HG02973 (cell line): ENCODE data around the gene TUBB3.
"Not testable (repeated sequence)": the region's sequence is repeated elsewhere in the genome, so short reads cannot be mapped to it uniquely, and the experiment has no call there.

Source experiments
- ATAC-seq: cut with Tn5 transposase; IDR thresholded peaks from one replicate; pipeline ENCODE4 v1.9.1; 2021; ENCODE audit warnings: moderate library complexity; ENCODE audit not compliant: unreplicated experiment

The TUBB3 gene

DNA sequence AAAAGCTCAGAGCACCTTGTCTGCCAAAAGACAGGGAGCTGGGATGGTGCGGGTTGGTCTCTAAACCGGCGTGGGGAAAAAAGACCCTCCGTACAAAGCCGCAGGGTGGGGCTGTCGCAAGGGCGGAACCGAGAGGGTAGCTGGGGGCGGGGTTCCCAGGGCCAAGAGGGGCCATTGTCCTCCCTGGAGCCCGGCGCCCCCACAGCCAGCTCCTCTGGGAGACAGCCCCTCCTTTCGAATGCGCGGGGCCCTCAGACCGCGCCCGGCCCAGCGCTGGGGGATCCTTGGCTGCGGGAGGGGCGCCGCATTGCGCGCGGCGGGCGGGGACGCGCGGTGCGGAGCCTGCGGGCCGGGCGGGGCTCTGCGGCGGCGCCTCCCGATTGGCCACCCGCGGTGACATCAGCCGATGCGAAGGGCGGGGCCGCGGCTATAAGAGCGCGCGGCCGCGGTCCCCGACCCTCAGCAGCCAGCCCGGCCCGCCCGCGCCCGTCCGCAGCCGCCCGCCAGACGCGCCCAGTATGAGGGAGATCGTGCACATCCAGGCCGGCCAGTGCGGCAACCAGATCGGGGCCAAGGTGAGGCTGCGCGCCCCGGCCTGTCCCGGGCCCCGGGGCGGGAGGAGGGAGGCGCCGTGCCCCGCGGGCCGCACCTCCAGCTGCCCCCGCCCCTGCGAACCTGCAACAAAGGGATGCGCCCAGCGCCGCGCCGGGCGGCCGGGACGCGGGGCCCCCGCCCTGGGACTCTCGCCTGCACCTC, at the start of gene TUBB3:
Gene TUBB3, plus strand, starts transcription at position 459 of the 756 bp plus-strand sequence. Its CDS starts 60 bp downstream, at position 519.
- no peak for ATAC-seq

DNA sequence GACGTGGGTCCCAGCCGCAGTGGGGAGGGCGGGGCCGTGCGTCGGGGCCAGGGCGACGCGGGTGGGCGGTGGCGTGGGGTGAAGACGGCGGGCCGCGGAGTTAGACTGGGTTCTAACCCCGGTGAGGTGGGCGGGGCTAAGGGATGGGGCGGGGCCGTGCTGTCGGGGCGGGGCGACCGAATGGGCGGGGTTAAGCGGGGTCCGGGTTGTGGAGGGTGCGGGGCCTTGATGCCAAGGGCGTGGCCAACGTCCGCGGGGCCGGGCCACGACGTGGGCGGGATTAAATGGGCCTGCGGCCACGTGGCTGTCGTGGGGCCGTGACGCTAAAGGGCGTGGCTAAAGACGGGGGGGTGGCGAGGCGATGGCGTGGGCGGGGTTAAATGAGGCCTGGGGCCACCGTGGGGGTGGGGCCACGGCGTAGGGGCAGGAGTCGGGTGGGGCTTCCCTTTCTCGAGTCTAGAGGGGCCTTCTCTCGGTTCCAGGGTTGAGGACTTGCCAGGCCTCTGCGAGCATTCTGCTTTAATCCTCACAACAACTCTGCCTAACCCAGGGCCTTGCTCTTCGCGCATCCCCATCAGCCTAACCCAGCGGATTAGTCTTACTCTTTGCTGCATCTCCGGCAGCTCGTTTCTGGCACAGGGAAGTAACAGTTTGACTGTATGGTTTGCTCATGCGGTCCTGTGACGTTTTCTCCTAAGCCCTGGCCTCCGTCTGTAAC, 49.0 kb upstream of the TUBB3 start:
- peak; percentile 68 for ATAC-seq

DNA sequence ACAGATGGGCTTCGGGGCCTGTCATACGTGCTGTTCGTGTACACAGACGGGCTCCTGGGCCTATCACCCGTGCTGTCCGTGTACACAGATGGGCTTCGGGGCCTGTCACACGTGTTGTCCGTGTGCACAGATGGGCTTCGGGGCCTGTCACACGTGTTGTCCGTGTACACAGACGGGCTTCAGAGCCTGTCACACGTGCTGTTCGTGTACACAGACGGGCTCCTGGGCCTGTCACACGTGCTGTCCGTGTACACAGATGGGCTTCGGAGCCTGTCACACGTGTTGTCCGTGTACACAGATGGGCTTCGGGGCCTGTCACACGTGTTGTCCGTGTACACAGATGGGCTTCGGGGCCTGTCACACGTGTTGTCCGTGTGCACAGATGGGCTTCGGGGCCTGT, 44.0 kb upstream of the TUBB3 start:
- ATAC-seq = not testable (repeated sequence)

DNA sequence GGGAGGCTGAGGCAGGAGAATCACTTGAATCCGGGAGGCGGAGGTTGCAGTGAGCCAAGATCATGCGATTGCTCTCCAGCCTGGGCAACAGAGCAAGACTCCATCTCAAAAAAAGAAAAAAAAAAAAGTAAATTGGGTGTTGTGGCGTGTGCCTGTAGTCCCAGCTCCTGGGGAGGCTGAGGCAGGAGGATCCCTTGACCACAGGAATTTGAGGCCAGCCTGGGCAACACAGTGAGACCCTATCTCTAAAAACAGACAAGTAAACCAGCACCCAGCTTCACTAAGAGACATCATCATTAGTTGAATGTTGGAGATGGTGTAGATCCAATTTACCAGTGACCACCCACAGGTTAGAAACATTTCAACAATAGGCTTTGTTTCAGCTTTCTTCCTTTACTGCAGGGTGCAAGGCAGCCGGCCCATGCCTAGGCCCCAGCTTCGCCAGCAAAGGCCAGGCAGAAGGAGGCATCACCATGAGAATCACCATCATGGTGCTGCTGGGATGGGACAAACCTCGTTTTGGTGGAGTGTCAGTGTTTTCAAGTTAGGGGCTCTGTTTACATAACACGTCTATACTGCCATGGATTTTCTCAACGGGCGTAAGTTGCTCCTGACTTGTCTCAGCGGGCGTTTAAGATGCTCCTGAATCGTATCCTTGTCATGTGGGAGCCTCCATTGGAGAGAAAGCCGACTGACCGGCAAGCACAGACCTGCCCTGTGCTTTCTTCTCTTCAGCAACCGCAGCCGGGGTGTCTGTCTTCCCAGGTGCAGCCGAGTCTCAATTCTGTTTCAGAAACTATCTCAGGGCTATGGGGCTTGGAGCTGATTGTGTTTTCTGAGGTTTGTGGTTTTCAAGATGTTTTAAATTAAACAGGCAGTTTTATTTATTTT, 42.4 kb upstream of the TUBB3 start:
- ATAC-seq = no peak

DNA sequence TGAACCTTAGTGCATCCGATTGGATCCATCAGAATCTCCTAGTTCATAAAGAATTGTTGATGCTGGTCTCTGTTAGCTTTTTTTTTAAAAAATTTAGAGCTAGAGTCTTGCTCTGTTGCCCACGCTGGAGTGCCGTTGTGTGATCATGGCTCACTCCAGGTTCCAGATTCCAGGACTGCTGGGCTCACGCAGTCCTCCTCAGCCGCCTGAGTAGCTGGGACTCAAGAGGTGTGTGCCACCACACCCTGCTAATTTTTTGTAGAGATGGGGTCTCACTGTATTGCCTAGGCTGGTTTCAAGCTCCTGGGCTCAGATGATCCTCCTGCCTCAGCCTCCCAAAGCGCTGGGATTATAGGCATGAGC, 41.8 kb upstream of the TUBB3 start:
- no peak for ATAC-seq

DNA sequence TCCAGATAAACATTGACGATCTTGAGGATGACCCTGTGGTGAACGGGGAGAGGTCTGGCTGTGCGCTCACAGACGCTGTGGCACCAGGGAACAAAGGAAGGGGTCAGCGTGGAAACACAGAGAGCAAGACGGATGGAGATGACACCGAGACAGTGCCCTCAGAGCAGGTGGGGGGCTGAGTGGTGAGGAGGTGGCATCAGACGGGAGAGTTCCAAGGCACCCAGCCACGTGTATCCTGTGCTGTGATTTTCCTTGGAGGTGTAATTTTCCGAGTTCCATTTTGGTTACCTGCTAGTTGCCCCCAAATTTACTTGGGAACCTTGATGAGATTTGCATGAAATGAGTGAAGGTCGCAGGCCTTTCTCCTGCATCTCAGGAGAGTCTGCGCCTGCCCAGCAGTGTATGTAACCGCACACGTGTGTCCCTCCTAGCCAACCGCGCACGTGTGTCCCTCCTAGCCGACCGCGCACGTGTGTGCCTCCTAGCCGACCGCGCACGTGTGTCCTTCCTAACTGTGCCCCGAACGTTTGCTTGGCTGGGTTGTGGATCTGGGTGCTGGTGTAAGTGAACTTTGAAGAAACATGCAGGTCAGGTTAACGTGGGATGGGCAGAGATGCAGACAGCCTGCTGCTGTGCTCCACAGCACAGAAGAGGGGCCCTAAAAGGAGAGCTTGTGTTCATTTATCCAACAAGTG, 39.6 kb upstream of the TUBB3 start:
- ATAC-seq = no peak

DNA sequence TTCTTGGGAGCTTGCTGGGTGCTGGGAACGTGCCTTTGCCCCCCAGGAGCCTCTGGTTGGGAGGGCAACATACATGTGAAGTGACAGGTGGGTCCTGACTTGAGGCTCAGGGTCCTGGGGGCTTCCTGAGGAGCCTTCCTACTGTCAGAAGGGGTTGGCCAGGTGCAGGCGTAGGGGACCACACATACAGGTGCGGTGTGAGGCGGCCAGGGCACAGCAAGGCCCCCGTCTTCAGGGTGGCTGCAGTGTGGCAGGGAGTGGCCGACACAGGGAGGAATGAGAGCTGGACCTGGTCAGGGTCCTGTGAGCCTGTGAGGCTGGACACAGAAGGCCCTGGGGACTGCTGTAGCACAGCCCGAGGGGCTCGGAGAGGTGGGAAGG, 39.1 kb upstream of the TUBB3 start:
- ATAC-seq = no peak

DNA sequence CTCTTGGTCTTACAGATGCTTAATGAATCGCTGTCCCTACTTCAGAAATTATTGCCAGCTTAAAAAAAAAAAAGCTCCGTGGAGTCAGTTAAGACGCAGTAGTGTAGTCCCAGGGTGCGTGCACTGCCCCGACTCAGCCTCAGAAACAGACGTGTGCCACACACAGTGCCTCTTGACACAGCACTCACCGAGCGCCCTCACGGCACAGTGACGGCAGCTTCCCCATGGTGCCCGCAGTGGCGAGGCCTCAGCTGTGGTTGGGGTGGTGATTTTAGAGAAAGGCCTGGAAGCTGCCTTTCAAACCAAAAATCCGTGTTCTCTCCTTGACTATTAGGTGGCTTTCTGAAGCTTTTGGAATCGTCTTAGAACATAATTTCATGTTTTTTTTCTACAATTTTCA, 35.9 kb upstream of the TUBB3 start:
- ATAC-seq = no peak

DNA sequence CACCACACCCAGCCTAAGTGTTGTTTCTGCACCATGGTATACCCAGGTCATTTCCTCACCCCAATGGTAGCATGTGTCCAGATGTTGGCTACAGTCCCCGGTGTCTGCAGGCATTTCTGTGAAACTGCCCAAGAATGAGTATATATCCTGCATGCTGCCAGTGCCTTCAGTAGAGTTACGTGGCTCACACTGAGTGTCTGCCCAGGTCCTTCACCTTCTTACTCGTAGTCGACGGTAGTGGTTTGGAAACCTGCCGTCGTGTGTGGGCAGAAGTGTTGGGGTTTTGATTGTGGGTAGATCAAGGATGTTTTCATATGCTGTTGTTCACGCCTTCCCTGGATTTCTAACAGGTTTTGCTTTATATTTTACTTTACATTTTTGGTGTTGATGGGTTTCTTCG, 32.9 kb upstream of the TUBB3 start:
- ATAC-seq = no peak

DNA sequence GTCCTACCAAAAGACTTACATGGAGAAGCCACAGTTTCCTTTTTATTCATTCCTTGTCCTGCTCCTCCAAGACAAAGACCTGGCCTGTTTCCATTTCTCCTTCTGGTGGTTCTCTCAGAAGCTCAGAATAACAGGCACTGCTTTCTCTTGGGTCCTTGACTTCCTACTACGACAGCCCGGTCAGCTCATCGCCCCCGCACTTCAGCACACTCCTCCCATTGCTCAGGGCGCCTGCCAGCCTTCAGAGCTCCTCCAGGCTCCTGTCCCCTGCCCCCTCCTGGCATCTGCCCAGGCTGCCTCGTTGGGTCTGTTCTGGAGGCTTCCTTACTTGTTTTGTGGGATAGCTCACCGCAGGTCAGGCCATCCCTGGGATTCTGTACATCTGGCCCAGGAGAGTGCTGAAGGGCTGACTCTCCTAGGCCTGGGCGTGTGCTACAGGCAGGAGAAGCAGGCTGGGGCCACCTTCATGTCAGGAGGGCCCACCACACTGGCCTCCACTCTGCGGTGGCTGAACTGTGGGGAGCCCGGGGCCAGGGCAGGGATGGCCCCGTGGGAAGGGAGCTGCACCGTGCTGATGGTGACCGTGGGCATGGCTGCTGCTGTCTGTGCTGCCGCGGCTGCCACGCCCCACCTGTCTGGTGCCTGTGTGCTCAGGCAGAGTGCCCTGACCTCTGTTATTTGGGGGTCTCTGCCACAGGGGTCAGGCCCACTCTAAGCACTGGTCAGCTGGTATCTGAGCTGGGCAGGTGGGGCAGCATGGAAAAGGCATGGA, 32.1 kb upstream of the TUBB3 start:
- ATAC-seq = no peak

DNA sequence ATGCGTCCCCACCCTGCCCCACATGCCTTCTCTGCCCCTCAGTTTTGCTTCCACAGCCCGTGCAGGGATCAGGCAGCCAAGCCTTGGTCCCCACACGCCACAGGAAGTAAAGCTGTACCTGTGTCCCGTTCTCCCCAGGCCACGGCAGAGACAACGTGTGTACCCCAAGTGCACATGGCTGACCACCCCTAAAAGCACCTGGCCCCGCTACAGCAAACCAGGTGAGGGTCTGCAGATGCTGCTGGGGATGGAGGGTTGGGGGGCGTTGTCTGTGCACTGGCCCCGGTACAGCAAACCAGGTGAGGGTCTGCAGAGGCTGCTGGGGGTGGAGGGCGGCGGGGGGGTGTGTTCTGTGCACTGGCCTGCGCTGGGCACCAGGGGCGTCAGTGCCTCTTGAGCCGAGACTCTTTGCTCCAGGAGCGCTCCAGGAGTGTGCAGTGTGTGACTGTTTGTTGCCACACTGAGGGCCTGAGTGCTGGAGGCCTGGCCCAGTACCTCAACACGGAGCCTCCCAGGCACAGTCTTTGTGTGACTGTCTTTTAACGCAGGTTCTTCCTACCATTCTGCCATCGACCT, 31.0 kb upstream of the TUBB3 start:
- ATAC-seq = no peak

DNA sequence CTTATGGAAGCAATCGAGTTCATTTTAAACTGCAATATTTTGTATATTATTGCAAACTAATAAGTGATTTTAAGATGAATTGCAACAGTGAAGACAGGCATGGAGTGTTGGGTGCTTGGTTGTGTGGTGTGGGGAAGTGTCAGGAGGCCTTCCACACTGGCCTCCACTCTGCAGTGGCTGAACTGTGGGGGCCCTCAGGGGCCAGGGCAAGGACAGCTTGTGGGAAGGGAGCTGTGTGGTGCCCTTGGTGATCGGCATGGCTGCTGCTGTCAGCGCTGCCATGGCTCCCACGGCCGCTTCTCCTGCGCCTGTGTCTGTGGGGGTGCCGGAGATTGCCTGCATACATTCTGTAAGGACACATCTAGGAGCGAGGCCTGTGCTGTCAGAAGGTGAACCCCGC, 30.5 kb upstream of the TUBB3 start:
- no peak for ATAC-seq

DNA sequence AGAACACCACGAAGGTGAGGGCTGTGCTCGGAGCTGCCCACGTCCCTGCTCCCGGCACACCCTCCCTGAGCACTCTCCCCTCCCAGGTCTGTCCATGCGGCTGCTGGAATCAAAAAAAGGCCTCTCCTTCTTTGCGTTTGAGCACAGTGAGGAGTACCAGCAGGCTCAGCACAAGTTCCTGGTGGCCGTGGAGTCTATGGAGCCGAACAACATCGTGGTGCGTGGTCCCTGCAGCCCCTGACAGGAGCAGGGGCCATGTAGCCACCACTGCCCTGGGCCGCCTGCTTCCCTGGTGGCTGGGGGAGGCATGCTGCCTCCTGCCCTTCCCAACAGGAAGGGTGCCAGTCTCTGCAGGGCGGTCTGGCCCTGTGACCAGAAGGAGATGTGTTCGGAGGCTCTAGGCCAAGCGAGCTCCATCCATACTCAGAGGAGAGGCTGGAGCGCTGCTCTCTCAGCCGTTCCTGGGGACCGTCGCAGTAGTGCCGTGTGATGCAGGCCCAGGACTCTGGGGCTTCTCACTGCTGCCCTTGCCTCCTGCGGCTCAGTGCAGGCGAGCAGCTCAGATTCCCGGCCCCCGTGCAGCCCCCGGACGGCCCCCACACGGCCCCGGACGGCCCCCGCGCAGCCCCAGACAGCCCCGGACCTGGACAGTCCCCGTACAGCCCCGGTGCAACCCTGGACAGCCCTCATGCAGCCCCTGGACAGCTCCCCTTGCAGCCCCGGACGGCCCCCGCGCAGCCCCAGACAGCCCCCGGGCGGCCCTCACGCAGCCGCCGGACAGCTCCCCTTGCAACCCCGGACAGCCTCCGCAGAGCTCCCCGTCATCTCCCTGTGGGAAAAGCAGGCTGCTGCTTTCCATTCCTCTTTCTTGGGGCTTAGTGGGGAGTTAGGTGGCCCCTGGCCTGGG, 29.2 kb upstream of the TUBB3 start:
- ATAC-seq = no peak

DNA sequence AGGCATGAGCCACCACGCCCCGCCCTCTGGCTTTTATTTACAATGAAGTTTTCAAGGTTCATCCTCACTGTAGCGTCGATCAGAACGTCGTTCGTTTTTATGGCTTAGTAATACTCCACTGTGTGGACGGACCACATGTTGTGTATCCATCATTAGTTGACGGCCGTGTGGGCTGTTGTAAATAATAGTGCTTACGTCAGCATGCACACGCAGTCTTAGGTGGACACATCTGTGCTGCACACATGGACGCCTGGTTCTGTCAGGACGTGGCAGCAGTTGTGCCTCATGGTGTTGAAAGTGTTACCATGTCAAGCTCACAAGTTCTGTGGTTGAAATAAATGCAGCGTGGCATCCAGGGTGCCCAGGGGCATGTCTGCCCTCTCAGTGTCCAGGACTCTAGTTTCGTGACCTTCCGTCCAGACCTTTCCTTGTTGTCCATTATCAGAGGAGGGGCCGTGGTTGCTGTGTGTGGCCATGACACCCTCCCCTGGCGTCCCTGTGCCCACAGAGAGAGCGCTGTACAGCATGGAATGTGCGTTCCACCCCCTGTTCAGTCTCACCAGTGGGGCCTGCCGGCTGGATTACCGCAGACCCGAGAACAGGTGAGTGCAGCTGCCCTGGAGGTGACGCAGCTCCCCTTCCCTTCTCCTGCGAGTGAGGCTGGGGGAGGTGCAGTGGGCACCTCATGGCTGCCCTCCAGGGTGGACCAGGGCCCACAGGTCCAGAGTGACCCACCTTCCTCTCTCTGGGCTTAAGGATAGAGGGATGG, 27.5 kb upstream of the TUBB3 start:
- no peak for ATAC-seq

DNA sequence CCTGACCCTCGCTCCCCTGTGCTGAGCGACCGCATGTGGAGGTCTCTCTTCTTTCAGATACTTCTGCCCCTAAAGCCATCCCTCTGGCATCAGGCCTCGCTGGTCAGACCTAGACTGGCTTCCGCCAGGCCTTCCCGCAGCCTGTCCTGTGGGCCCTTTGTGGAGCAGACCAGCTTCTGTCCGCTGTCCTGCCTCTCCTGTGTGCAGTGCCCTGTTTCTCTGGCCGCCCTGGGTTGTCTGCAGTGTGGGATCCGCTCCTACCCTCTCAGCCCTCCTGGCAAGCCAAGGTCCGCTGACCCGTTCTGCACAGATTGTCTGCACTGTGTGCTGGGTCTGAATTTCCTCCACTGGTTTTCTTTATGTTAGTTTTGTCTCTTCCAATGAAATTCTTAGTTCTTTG, 25.9 kb upstream of the TUBB3 start:
- no peak for ATAC-seq

DNA sequence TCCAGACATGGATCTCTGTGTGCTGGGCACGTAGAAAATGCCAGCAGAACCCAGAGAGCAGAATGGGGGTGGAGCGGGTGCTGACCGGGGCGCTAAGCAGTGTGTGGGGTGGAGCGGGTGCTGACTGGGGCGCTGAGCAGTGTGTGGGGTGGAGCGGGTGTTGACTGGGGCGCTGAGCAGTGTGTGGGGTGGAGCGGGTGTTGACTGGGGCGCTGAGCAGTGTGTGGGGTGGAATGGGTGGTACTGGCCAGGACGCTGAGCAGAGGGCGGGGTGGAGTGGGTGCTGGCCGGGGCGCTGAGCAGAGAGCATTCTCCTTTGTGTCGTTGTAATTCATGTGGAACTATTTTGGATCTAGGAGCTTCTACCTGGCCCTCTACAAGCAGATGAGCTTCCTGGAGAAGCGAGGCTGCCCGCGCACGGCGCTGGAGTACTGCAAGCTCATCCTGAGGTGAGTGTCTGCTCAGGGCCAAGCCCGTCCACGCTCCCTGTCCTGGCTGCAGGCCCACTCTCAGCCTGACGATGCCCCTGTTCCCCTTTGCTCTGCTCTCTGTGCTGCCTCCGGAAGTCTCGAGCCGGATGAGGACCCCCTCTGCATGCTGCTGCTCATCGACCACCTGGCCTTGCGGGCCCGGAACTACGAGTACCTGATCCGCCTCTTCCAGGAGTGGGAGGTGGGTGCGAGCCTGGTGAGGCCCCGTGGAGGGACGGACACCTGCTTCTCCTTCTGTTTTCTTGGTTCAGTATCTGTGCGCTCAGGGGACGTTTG, 24.8 kb upstream of the TUBB3 start:
- ATAC-seq = no peak

DNA sequence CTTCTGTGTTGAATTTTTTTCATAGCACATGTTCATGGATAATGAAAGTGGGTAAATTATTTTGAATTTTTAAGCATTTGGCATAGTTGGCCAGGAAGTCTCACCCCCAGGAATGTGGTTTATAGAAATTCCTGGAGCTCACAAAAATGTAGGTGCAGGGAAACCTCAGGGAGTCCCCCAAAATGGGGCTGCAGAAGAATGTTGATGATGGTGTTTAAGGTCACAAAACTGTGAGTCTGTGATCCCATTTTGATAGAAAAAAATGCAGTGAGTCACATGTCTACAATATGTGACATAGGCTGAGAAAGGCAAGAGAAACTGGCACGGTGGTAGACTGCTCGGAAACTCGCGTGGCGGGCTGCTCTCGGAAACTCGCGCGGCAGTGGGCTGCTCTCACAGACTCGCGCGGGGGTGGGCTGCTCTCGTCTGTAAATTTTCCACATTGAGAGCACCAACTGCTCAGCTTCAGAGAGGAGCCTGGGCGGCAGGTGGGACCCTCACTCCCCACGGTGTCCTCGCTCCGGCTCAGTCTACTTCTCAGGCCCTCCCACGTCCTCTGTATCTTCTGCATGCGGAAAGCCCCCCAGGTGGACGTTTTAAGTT, 23.2 kb upstream of the TUBB3 start:
- no peak for ATAC-seq
